ENCODE measurements around the gene GOLGA8B.
"Not testable (repeated sequence)": the region's sequence is repeated elsewhere in the genome, so short reads cannot be mapped to it uniquely, and the experiment has no call there.

GOLGA8B gene

GRCh38 chr15:34564711-34565110, 18.7 kb downstream of the GOLGA8B start:
- DNase-seq (ENCODE audit: low read depth) = not testable (repeated sequence)

- not testable (repeated sequence) for DNase-seq (ENCODE audit: low read depth)
Measured at GRCh38 chr15:34560814-34561213, 22.6 kb downstream of the GOLGA8B start.

- not testable (repeated sequence) for DNase-seq (ENCODE audit: low read depth)
Measured at GRCh38 chr15:34559764-34560163, 23.7 kb downstream of the GOLGA8B start.

GRCh38 chr15:34555162-34555561, 28.3 kb downstream of the GOLGA8B start:
- DNase-seq (ENCODE audit: low read depth) = not testable (repeated sequence)

GRCh38 chr15:34554716-34555115, 28.7 kb downstream of the GOLGA8B start:
- DNase-seq (ENCODE audit: low read depth) = not testable (repeated sequence)

- not testable (repeated sequence) for DNase-seq (ENCODE audit: low read depth)
Measured at GRCh38 chr15:34554126-34554525, 29.3 kb downstream of the GOLGA8B start.

- DNase-seq (ENCODE audit: low read depth) = not testable (repeated sequence)
Measured at GRCh38 chr15:34550129-34550528, 33.3 kb downstream of the GOLGA8B start.

GRCh38 chr15:34549381-34549809, 34.1 kb downstream of the GOLGA8B start:
- DNase-seq (ENCODE audit: low read depth) = not testable (repeated sequence)

- not testable (repeated sequence) for DNase-seq (ENCODE audit: low read depth)
Measured at GRCh38 chr15:34543860-34544649, 39.4 kb downstream of the GOLGA8B start.

GRCh38 chr15:34535857-34536256, 47.6 kb downstream of the GOLGA8B start:
- DNase-seq (ENCODE audit: low read depth) = not testable (repeated sequence)
